GM18526 (cell line): ENCODE measurements around the gene NTRK2.

Experiments used
- POLR2A ChIP-seq: IDR thresholded peaks from 3 replicates; pipeline ENCODE4 v1.6.1; 2011; ENCODE audit not compliant: insufficient read length; ENCODE audit errors: extremely low read depth

NTRK2 gene

DNA sequence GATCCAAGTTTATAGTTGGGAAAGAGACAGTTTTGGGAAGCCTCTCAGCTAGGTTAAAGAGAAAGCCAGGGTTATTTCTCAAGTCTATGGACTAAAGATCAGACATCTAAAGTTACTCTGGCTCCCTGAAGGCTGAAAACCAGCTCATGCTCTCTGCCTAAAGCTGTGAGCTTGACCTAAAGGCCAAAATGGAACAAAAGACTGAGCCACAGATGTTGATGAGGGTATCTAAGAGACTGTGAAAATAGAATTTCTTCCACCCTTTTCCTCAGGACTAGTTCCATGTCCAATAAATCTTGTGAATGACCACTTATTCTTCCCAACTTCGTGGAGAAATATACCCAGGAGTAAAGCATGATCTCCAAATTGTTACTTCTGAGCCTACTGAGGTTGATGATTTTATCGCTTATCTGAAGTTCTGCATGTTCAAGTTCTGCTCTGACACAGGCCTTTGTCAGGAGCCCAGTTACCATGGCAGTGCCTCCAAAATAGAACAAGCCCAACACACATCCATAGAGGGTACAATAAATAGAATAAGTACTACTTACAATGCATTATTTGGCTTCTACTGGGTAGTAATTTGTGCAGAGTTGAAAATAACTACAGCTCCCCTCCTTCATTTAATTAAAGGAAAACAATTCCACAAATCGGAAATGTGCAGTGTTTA lies 373.6 kb downstream of the NTRK2 start:
- TF ChIP-seq POLR2A = no peak

DNA sequence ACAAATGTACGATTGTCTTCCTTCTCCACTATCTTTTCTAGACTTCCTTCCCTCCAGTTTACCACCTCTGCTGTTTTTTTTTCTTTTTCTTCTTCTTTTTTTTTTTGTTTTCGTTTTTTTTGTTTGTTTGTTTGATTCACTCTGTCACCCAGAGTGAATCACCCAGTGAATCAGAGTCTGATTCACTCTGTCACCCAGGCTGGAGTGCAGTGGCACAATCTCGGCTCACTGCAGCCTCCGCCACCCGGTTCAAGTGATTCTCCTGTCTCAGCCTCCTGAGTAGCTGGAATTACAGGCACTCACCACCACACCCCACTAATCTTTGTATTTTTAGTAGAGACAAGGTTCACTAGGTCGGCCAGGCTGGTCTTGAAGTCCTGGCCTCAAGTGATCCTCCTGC lies 375.7 kb downstream of the NTRK2 start:
- no peak for TF ChIP-seq POLR2A

DNA sequence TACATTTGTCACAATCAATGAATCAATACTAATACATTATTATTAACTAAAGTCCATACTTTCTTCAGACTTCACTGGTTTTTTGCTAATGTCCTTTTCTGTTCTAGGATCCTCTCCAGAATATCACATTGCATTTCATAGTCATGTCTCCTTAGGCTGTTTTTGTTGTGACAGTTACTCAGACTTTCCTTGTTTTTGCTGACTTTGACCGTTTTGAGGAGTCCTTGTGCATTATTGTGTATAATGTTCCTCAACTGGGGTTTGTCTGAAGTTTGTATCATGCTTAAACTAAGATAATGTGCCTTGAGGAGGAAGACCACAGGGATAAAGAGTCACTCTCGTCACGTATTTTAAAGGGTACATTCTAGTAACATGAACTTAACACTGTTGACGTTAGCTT lies 376.9 kb downstream of the NTRK2 start:
- no peak for TF ChIP-seq POLR2A

DNA sequence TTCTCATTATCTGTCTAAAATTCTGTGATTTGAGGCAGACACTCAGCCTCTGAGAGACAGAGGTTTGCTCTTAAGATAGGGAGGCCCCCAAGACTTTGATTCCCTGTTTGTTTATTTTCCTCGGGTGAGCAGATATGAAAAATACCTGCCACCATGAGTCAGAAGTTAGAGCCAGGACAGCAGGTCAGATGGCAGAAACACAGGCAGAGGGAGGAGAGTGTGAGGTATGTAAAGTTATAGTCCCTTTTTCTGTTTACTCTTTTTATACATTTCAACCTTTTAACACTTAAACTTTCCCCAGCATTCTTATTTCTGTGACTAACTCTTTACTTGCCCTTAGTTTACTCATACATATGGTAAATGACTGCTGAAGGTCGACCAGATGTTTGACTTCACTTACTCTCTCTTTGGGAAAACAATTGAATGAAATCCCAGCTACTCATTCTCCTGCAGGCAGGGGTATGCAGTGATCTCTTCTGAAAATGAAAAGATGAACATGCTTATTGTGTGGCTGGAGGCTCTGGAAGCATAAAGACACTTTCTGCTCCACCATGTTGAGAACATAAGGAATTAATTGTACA lies 383.8 kb downstream of the NTRK2 start:
- no peak for TF ChIP-seq POLR2A

DNA sequence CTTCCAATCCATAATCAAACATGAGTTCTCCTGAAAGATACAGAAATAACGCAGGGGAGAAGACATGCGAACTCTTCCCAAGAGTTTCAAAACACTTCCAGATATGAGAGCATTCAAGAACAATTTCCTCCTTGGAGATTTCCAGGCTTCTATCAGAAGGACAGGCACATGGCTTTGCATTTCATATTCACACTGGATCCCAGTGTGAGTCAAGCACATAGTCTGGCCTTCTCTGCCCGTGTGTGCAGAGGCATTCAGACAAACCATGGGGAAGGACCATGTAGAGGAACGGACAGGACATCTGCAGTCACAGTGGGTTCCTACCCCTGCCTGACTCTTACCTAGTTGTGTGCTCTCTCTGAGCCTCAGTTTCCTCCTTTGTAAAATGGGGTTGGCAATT lies 384.5 kb downstream of the NTRK2 start:
- TF ChIP-seq POLR2A = no peak

DNA sequence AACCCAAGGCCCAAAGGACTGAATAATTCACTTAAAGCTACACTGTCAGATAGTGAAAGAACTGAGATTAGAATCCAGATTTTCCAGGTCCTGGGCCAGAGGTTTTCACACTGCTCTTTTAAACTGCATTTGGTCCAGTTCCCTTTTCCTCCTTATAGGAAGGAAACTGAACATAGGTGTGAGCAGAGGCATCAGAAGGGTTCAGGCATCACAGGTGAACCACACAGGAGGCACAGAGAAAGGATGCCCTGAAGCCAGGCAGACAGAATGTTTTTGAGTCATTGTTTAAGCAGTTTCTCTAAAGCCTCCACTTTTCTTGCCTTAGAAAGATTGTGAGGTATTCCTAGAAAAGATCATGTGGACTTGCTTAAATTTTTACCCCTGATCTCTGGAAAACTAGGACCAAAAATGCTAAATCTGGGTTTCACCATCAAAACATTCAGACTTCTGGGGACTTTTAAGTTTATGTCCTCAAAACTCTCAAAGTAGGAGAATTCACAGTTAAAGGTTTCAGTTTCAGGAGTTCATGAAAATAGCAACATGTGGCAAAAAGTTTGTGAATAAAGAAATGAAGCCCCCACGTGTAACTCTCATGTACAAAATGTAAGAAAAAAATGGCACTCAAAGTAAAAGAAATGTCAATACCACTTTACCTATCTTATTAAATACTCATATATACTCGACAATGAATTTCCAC lies 386.1 kb downstream of the NTRK2 start:
- TF ChIP-seq POLR2A = no peak

DNA sequence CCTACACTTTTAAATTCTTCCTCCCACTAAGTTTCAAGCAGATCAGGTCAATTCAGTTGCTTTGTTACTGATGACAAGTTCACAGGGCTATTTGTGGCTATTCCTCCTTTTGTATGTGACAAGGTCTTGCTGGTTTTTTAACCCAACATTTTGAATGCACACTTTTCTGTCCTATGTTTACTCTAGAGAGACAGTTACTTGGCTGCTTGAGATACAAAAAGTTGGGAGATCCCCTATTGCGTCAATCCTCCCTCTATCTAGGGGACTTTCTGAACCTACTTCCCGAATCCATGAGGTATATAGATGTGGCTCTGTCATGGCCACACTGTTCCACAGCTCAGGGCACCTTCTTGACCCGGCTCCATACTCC lies 386.7 kb downstream of the NTRK2 start:
- no peak for TF ChIP-seq POLR2A

DNA sequence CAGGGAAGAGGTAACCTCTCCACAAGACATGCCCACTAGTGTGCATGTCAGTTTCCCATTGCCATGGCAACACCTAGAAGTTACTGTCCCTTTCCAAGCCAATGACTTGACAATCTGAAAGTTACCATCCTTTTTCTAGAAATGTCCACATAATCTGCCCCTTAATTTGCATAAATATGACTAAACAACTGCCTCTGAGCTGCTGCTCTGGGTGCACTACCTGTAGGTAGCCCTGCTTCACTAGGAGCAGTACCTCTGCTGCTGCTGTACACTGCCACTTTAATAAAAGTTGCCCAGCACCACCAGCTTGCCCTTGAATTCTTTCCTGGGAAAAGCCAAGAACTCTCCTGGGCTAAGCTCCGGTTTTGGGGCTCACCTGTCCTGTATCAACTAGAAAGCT lies 392.4 kb downstream of the NTRK2 start:
- no peak for TF ChIP-seq POLR2A

DNA sequence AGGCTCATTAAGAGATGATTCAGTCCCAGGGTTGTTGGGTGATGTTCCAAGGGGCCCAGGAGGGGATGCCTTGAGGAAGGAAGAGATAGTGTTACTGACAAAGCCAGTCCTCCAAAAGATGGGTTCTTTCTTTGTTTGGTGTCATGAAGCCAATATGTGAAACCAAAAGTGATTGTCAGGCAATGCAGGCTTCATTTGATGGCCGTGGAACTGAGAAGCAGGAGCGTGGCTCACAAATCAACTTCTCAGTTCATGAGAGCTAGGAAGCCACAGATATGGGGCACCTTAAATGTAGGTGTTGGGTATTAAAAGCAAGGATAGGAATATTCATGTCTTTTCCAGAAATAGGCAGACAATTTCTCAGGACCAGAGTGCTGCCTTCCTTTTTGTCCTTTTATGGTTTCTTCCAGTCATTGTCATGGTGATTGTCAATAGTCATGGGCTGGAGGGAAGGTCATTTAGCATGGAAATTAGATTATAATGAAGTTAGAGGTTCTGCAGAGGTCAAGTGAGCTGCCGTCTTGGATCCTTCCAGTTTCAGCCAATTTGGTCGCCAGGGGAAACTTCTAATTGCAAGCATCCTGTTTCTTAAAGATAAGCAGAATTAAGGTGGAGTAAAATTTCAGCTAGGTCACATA lies 393.0 kb downstream of the NTRK2 start:
- no peak for TF ChIP-seq POLR2A

DNA sequence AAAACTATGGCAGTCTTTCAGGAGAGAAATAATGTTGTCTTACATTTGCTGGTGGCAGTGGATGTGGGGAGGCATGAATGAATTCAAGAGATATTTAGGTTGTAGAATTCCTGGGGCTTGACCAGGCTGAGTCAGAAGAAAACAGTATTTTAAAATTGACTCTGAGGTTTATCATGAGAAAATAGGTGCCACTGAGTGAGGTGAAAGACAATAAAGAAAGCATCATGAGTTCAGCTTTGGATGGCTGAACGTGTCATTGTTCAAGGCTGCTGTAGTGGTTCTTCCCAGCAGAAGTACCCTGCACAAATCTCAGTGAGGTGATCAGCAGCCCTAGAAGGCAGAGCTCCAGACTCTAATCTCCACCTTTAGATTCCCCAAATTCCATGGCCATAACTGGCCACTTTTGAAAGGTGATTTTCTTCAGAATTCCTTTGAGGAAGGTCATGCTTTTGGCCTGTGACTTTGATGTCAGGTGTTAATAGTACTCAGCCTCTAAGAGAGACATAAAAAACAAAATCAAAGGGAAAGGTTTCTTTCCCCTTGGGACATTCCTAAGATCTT lies 395.4 kb downstream of the NTRK2 start:
- no peak for TF ChIP-seq POLR2A

DNA sequence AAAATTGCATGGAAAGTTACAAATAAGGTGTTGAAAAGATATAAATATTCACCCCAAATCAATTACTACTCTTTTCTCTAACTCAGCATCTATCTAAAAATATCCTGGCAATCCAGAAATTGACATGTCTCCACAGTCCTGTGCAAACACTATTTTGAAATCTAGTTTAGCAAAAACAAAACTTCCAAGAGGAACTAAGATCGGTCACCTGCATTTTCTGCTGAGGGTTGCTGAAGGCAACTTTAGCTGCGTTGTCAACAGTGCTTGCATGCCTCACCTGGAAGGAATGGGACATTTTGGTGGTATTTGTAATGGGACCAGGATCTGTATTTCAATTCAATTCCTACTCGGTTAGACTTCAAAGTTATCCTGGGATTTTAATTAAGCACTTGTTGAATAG lies 398.3 kb downstream of the NTRK2 start:
- TF ChIP-seq POLR2A = no peak
